Right lobe of liver (tissue), 4 donors: ENCODE measurements around the gene UBL3.

Experiments used
- CTCF ChIP-seq, 4 donors: fragments of 200-600 bp in 3 of 4; fragments of 450-650 bp in 1 of 4; IDR thresholded peaks; one replicate each; pipeline versions ENCODE4 v1.5.1 to v1.8.0; 2016 to 2022; ENCODE audit warnings: antibody characterized with exemption in 4 of 4, mild to moderate bottlenecking in 2 of 4
- POLR2A ChIP-seq: fragments of 450-650 bp; IDR thresholded peaks from one replicate; pipeline ENCODE4 v1.6.1; 2017; ENCODE audit warnings: antibody characterized with exemption, mild to moderate bottlenecking
- donor health status: DM: no; HTN: no; CAD: no.
- donor health status: DM: no; HTN: no; CAD: no.
- donor health status: DM: no; HTN: yes; CAD: no.

- TF ChIP-seq CTCF (IDR thresholded peaks at IDR 0.05): no peak
- no peak for TF ChIP-seq POLR2A
Measured at GRCh38 chr13:29730253-29730652, 120.2 kb downstream of the UBL3 start.
